Neuronal stem cell (in vitro differentiated cells): ENCODE results near the gene TNFRSF17.
"Not testable (repeated sequence)": the region's sequence is repeated elsewhere in the genome, so short reads cannot be mapped to it uniquely, and the experiment has no call there.

Source experiments
- DNase-seq: peaks from one replicate; pipeline ENCODE4 v3.0.0-alpha.2; 2013; ENCODE audit warnings: low spot score
- H2AFZ ChIP-seq: one replicate; pipeline ENCODE4 v1.6.1; 2013; ENCODE audit warnings: mild to moderate bottlenecking, low read length, inconsistent platforms
- H2AK5ac ChIP-seq: 2 replicates; pipeline ENCODE4 v1.6.1; 2013; ENCODE audit warnings: low read depth, mild to moderate bottlenecking, inconsistent platforms, low read length, moderate library complexity, mixed read lengths
- H2BK120ac ChIP-seq: 2 replicates; pipeline ENCODE4 v1.6.1; 2013; ENCODE audit warnings: low read depth, mild to moderate bottlenecking, inconsistent platforms, low read length, moderate library complexity, mixed read lengths
- H2BK12ac ChIP-seq: one replicate; pipeline ENCODE4 v1.6.1; 2013; ENCODE audit warnings: low read length, inconsistent platforms
- H2BK15ac ChIP-seq: 2 replicates; pipeline ENCODE4 v1.6.1; 2013; ENCODE audit warnings: mild to moderate bottlenecking, low read length, inconsistent platforms, mixed read lengths
- H2BK5ac ChIP-seq: one replicate; pipeline ENCODE4 v1.6.1; 2013; ENCODE audit warnings: inconsistent platforms, mild to moderate bottlenecking, low read length, moderate library complexity
- H3K14ac ChIP-seq: one replicate; pipeline ENCODE4 v1.6.1; 2013; ENCODE audit warnings: low read length, inconsistent platforms
- H3K18ac ChIP-seq: 2 replicates; pipeline ENCODE4 v1.6.1; 2013; ENCODE audit warnings: low read length, inconsistent platforms
- H3K23ac ChIP-seq: 2 replicates; pipeline ENCODE4 v1.6.1; 2013; ENCODE audit warnings: low read depth, mild to moderate bottlenecking, mixed read lengths, low read length, inconsistent platforms; ENCODE audit not compliant: poor library complexity
- H3K27ac ChIP-seq: replicated peaks from 3 replicates; pipeline ENCODE4 v1.5.1; 2013; ENCODE audit warnings: low read length, inconsistent platforms
- H3K27me3 ChIP-seq, 3 experiments: 2 replicates each; pipeline ENCODE4 v1.6.1; 2013; ENCODE audit warnings: low read length in 3 of 3, mild to moderate bottlenecking in 2 of 3, inconsistent platforms in 1 of 3, low read depth in 1 of 3, mixed read lengths in 1 of 3, moderate library complexity in 1 of 3; ENCODE audit not compliant: control insufficient read depth in 3 of 3, insufficient read depth in 3 of 3
- H3K36me3 ChIP-seq, 2 donors: replicated peaks in 1 of 2; 2 replicates each; pipeline ENCODE4 v1.6.1; 2013; ENCODE audit warnings: low read length in 2 of 2; ENCODE audit not compliant: control insufficient read depth in 2 of 2, insufficient read depth in 2 of 2
- H3K4ac ChIP-seq: 2 replicates; pipeline ENCODE4 v1.6.1; 2013; ENCODE audit warnings: inconsistent platforms, mild to moderate bottlenecking, low read length, moderate library complexity
- H3K4me1 ChIP-seq, 2 donors: 1 replicate in 1 of 2; 2 replicates in 1 of 2; pipeline ENCODE4 v1.6.1; 2013; ENCODE audit warnings: low read length in 2 of 2, low read depth in 1 of 2; ENCODE audit not compliant: control insufficient read depth in 2 of 2, insufficient read depth in 1 of 2
- H3K4me2 ChIP-seq: one replicate; pipeline ENCODE4 v1.6.1; 2013; ENCODE audit warnings: mild to moderate bottlenecking, low read length, inconsistent platforms; ENCODE audit not compliant: insufficient read depth, poor library complexity, severe bottlenecking
- H3K4me3 ChIP-seq, 2 donors: 2 replicates each; pipeline ENCODE4 v1.5.1; 2013; ENCODE audit warnings: low read length in 2 of 2, mild to moderate bottlenecking in 2 of 2, inconsistent platforms in 1 of 2, moderate library complexity in 1 of 2
- H3K79me1 ChIP-seq: one replicate; pipeline ENCODE4 v1.6.1; 2013; ENCODE audit warnings: low read depth, mild to moderate bottlenecking, inconsistent platforms, low read length, moderate library complexity
- H3K9ac ChIP-seq: one replicate; pipeline ENCODE4 v1.6.1; 2013; ENCODE audit warnings: mild to moderate bottlenecking, low read depth, low read length, inconsistent platforms; ENCODE audit not compliant: poor library complexity
- H3K9me3 ChIP-seq, 2 donors: replicated peaks in 1 of 2; 2 replicates each; pipeline versions ENCODE3 to v1.6.1; 2013; ENCODE audit warnings: low read length in 2 of 2, mild to moderate bottlenecking in 2 of 2, inconsistent platforms in 1 of 2, low read depth in 1 of 2, mixed read lengths in 1 of 2, moderate library complexity in 1 of 2; ENCODE audit not compliant: control insufficient read depth in 2 of 2, insufficient read depth in 1 of 2
- H4K8ac ChIP-seq: one replicate; pipeline ENCODE4 v1.6.1; 2013; ENCODE audit warnings: low read depth, mild to moderate bottlenecking, inconsistent platforms, low read length, moderate library complexity
- H4K91ac ChIP-seq: one replicate; pipeline ENCODE4 v1.6.1; 2013; ENCODE audit warnings: low read length, low read depth, mild to moderate bottlenecking, inconsistent platforms; ENCODE audit not compliant: poor library complexity
- WGBS, 2 donors: extraction: QIAGEN DNeasy Blood & Tissue Kit; methylation state at CpG; one replicate each; pipeline ENCODE4 v1.1.7; 2013; ENCODE audit warnings: missing lambda C conversion rate in 2 of 2, mixed read lengths in 1 of 2; ENCODE audit not compliant: insufficient read length in 2 of 2, insufficient replicate concordance in 1 of 2; ENCODE audit errors: extremely low coverage in 2 of 2; 5-methylcytosine and 5-hydroxymethylcytosine counted together

TNFRSF17 gene

DNA sequence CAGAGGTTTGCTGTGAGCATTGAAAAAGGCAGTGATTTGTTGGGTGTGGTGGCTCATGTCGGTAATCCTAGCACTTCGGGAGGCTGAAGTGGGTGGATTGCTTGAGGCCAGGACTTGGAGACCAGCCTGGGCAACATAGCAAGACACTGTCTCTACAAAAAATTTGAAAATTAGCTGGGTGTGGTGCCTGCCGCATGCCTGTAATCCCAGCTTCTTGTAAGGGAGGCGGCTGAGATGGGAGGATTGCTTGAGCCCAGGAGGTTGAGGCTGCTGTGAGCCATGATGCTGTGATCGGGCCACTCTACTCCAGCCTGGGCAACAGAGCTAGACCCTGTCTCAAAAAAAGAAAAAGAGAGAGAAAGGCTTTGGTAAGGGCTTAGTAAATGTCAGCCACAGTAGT lies 16.2 kb upstream of the TNFRSF17 start:
- WGBS, 2 donors, result no CpG with 5 or more reads among the region's 5 CpGs
- no peak overlapping the region for H2AK5ac ChIP-seq

DNA sequence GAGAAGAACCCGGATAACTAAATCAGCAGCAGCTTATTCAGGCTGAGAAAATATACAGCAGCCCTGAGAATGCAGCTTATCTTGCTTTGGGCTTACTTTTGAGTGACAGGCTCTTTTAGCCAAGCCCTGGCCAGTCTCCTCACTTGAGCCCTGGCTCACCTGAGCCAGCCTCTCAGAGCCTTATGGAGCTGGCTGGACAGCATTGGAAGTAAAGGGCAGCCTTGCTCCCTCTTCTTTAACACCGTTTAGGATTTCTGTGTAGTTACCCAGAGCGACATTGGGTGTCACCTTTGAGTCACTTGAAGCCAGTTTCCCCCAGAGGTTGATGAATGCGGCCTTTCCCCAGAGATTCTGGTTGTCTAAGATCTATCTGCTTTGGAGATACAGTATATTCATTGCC lies 15.5 kb upstream of the TNFRSF17 start:
- Histone ChIP-seq H3K27ac (no peak overlapping the region), H3K4me2 (no peak overlapping the region), H3K23ac (no peak overlapping the region), H3K79me1 (no peaks in the 10 kb centered on the region), H2BK120ac (no peak overlapping the region), H3K4ac (no peak overlapping the region), H3K27me3 (no peaks in the 10 kb centered on the region), H2BK12ac (no peak overlapping the region), H2AFZ (no peak overlapping the region), H3K18ac (no peak overlapping the region), H3K4me1 (no peaks in the 10 kb centered on the region), H3K14ac (no peak overlapping the region), H4K91ac (no peak overlapping the region), H2BK5ac (no peak overlapping the region), H4K8ac (no peak overlapping the region), H3K36me3 (no peaks in the 10 kb centered on the region), H2BK15ac (no peak overlapping the region), H3K9me3 (no peaks in the 10 kb centered on the region), H3K4me3 (no peak overlapping the region), H3K9ac (no peak overlapping the region), H2AK5ac (no peak overlapping the region)
- peak; percentile 30 for DNase-seq
- WGBS, 2 donors, result no CpG with 5 or more reads among the region's 4 CpGs

More for the DNA sequence above, 16.2 kb upstream of the TNFRSF17 start:
- Histone ChIP-seq H3K36me3 (no peaks in the 10 kb centered on the region), H4K91ac (no peak overlapping the region), H3K79me1 (no peaks in the 10 kb centered on the region), H2BK15ac (no peak overlapping the region), H3K4me1 (no peaks in the 10 kb centered on the region), H2BK5ac (no peak overlapping the region), H3K14ac (no peak overlapping the region), H3K18ac (no peak overlapping the region), H3K27me3 (no peaks in the 10 kb centered on the region), H3K4ac (no peak overlapping the region), H2BK120ac (no peak overlapping the region), H3K27ac (no peak overlapping the region), H3K9me3 (no peaks in the 10 kb centered on the region), H3K23ac (no peak overlapping the region), H2AFZ (no peak overlapping the region), H3K9ac (no peak overlapping the region), H3K4me2 (no peak overlapping the region), H4K8ac (no peak overlapping the region), H3K4me3 (no peak overlapping the region), H2BK12ac (no peak overlapping the region)
- DNase-seq, result no peak

DNA sequence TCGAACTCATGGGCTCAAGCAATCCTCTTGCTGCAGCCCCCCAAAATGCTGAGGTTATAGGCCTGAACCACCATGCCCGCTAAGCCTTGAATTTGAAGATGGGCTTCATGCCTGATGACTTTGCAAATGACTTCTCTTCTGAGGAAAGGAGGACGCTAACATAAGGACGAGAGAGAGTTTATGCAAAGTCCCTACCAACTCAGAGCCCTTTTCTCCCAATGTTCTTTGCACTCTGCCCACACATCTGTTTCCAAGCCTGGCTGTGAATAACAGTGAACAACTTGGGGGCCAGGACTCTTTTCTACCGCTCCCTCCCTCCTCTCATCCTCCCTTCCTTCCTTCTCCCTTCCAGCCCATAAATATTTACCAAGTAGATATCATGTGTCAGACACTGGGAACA lies 14.6 kb upstream of the TNFRSF17 start:
- no peak overlapping the region for H2BK120ac ChIP-seq
- H2AK5ac ChIP-seq, result no peak overlapping the region
- H3K4ac ChIP-seq, result no peak overlapping the region
- H3K36me3 ChIP-seq, result no peaks in the 10 kb centered on the region
- no peak overlapping the region for H2AFZ ChIP-seq
- no peak overlapping the region for H3K18ac ChIP-seq
- H2BK15ac ChIP-seq, result no peak overlapping the region
- no peak overlapping the region for H4K91ac ChIP-seq
- no peak overlapping the region for H2BK12ac ChIP-seq
- no peaks in the 10 kb centered on the region for H3K9me3 ChIP-seq
- H3K27me3 ChIP-seq, result no peaks in the 10 kb centered on the region
- no peak overlapping the region for H3K14ac ChIP-seq
- H3K27ac ChIP-seq, result no peak overlapping the region
- no peak for DNase-seq
- WGBS, 2 donors, result no CpG with 5 or more reads among the region's 5 CpGs
- H3K9ac ChIP-seq, result no peak overlapping the region
- no peak overlapping the region for H2BK5ac ChIP-seq
- H4K8ac ChIP-seq, result no peak overlapping the region
- no peaks in the 10 kb centered on the region for H3K79me1 ChIP-seq
- no peak overlapping the region for H3K4me2 ChIP-seq
- no peak overlapping the region for H3K4me3 ChIP-seq
- no peaks in the 10 kb centered on the region for H3K4me1 ChIP-seq
- no peak overlapping the region for H3K23ac ChIP-seq

DNA sequence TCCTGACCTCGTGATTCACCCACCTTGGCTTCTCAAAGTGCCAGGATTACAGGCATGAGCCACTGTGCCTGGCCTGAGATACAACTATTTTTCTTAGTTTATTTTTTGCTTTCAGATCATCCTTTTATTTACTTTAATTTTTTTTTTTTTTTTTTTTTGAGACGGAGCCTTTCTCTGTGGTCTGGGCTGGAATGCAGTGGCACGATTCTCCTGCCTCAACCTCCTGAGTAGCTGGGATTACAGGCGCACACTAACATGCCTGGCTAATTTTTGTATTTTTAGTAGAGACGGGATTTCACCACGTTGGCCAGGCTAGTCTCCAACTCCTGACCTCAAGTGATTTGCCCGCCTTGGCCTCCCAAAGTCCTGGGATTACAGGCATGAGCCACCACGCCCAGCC lies 11.4 kb upstream of the TNFRSF17 start:
- H2BK5ac ChIP-seq, H3K4me1 ChIP-seq: not testable (repeated sequence)

More for the DNA sequence above, 11.4 kb upstream of the TNFRSF17 start:
- H3K79me1 ChIP-seq, H4K91ac ChIP-seq, H2BK12ac ChIP-seq, H3K18ac ChIP-seq, H3K9ac ChIP-seq, H2BK15ac ChIP-seq, DNase-seq, H3K4ac ChIP-seq, H4K8ac ChIP-seq, H2BK120ac ChIP-seq, H3K23ac ChIP-seq, H2AFZ ChIP-seq, H3K27me3 ChIP-seq, H3K14ac ChIP-seq, H3K4me2 ChIP-seq, H2AK5ac ChIP-seq, H3K27ac ChIP-seq, H3K4me3 ChIP-seq, H3K9me3 ChIP-seq, H3K36me3 ChIP-seq: not testable (repeated sequence)
- no CpG with 5 or more reads among the region's 8 CpGs for WGBS, 2 donors
